H1 (cell line): ENCODE data around the gene NR0B2. TPM values are rescaled to one million over a fixed set of nuclear protein-coding genes. Genes with fewer than 3 reads are reported as not detected.

Experiments
- CTCF ChIA-PET: fragments of 300-600 bp; sonication (Branson Sonifier 250); formaldehyde crosslinking; loops from one replicate; lab custom pipeline; 2021; ENCODE audit not compliant: partially characterized antibody; lab: Charles Lee
- POLR2A ChIA-PET: fragments of 300-600 bp; sonication (Branson Sonifier 250); formaldehyde crosslinking; loops from one replicate; lab custom pipeline; 2021; ENCODE audit warnings: inconsistent platforms; ENCODE audit not compliant: partially characterized antibody; lab: Charles Lee
- DNase-seq, 2 experiments: peaks; one replicate each; pipeline versions ENCODE4 v3.0.0 to v3.0.0-alpha.2; 2010 to 2022; ENCODE audit warnings: low spot score in 2 of 2, low read depth in 1 of 2, mixed read lengths in 1 of 2
- FAIRE-seq: peaks from 2 replicates; lab custom pipeline; 2011; peaks lifted over from hg19 to GRCh38; lab: Jason Lieb, UNC
- H2AFZ ChIP-seq: 2 replicates; pipeline ENCODE4 v1.8.1; 2012; ENCODE audit warnings: low read length, inconsistent platforms
- H2AK5ac ChIP-seq: 2 replicates; pipeline ENCODE4 v1.6.1; 2013; ENCODE audit warnings: low read depth, low read length
- H2BK120ac ChIP-seq: replicated peaks from 2 replicates; pipeline ENCODE3; 2013; ENCODE audit warnings: low read depth, low read length, inconsistent platforms
- H2BK12ac ChIP-seq: 2 replicates; pipeline ENCODE4 v1.6.1; 2013; ENCODE audit warnings: low read depth, low read length
- H2BK15ac ChIP-seq: 2 replicates; pipeline ENCODE4 v1.6.1; 2013; ENCODE audit warnings: low read length
- H2BK20ac ChIP-seq: 2 replicates; pipeline ENCODE4 v1.6.1; 2013; ENCODE audit warnings: low read length
- H2BK5ac ChIP-seq: 2 replicates; pipeline ENCODE4 v1.6.1; 2013; ENCODE audit warnings: low read depth, low read length
- H3K14ac ChIP-seq: 2 replicates; pipeline ENCODE4 v1.6.1; 2013; ENCODE audit warnings: inconsistent platforms; ENCODE audit not compliant: insufficient read length
- H3K18ac ChIP-seq: 2 replicates; pipeline ENCODE4 v1.6.1; 2013; ENCODE audit warnings: low read length; ENCODE audit errors: extremely low read depth
- H3K23ac ChIP-seq: 2 replicates; pipeline ENCODE4 v1.6.1; 2013; ENCODE audit warnings: inconsistent platforms; ENCODE audit not compliant: insufficient read length
- H3K23me2 ChIP-seq: 2 replicates; pipeline ENCODE4 v1.6.1; 2013; ENCODE audit warnings: low read depth, low read length
- H3K27ac ChIP-seq: 2 replicates; pipeline ENCODE4 v1.6.1; 2011; ENCODE audit warnings: low read depth, low read length, inconsistent platforms
- H3K27me3 ChIP-seq, 4 experiments: replicated peaks in 1 of 4; 1 replicate in 1 of 4; 2 replicates in 3 of 4; pipeline versions ENCODE4 v1.6.1 to v1.8.1; 2011 to 2013; ENCODE audit warnings: low read length in 3 of 4, mild to moderate bottlenecking in 3 of 4, inconsistent platforms in 2 of 4, mixed read lengths in 2 of 4, moderate library complexity in 1 of 4; ENCODE audit not compliant: control insufficient read depth in 3 of 4, insufficient read depth in 3 of 4; ENCODE audit errors: extremely low read depth in 1 of 4
- H3K36me3 ChIP-seq, 4 experiments: 2 replicates each; pipeline versions ENCODE4 v1.6.1 to v1.8.1; 2011 to 2013; ENCODE audit warnings: mild to moderate bottlenecking in 4 of 4, low read length in 3 of 4, moderate library complexity in 2 of 4, control low read depth in 1 of 4, inconsistent platforms in 1 of 4; ENCODE audit not compliant: insufficient read depth in 4 of 4, control insufficient read depth in 2 of 4
- H3K4ac ChIP-seq: replicated peaks from 2 replicates; pipeline ENCODE3; 2013; ENCODE audit warnings: low read length, low read depth, mixed read lengths, inconsistent platforms; ENCODE audit not compliant: insufficient read length
- H3K4me1 ChIP-seq, 4 experiments: replicated peaks in 1 of 4; 1 replicate in 1 of 4; 2 replicates in 3 of 4; pipeline versions ENCODE4 v1.6.1 to v1.8.1; 2011 to 2013; ENCODE audit warnings: low read length in 3 of 4, inconsistent platforms in 2 of 4, mixed read lengths in 1 of 4; ENCODE audit not compliant: insufficient read depth in 4 of 4, control insufficient read depth in 3 of 4
- H3K4me2 ChIP-seq, 2 experiments: 2 replicates each; pipeline versions ENCODE4 v1.6.1 to v1.8.1; 2011 to 2013; ENCODE audit warnings: low read depth in 2 of 2, low read length in 2 of 2, control low read depth in 1 of 2, inconsistent platforms in 1 of 2, mild to moderate bottlenecking in 1 of 2; ENCODE audit not compliant: insufficient read depth in 1 of 2
- H3K4me3 ChIP-seq, 4 experiments: fragments of 200-600, 300-600 bp in 1 of 4; sonication (generic), shearing (Covaris generic), sonication (Bioruptor Twin) in 1 of 4; 2 replicates each; pipeline versions ENCODE4 v1.5.1 to v1.8.1; 2011 to 2016; ENCODE audit warnings: low read length in 4 of 4, low read depth in 3 of 4, control low read depth in 2 of 4, inconsistent platforms in 2 of 4, mild to moderate bottlenecking in 2 of 4, mixed read lengths in 1 of 4, moderate library complexity in 1 of 4; ENCODE audit not compliant: insufficient read depth in 2 of 4; ENCODE audit errors: extremely low read depth in 1 of 4
- H3K56ac ChIP-seq: replicated peaks from 2 replicates; pipeline ENCODE3; 2013; ENCODE audit warnings: low read depth, mild to moderate bottlenecking, mixed read lengths, low read length, inconsistent platforms; ENCODE audit not compliant: insufficient read length
- H3K79me1 ChIP-seq: 2 replicates; pipeline ENCODE4 v1.6.1; 2013; ENCODE audit warnings: low read depth, low read length, control low read depth
- H3K79me2 ChIP-seq, 2 experiments: 2 replicates each; pipeline versions ENCODE4 v1.6.1 to v1.8.1; 2012 to 2013; ENCODE audit warnings: low read length in 2 of 2, mild to moderate bottlenecking in 2 of 2, inconsistent platforms in 1 of 2; ENCODE audit not compliant: insufficient read depth in 2 of 2, control insufficient read depth in 1 of 2
- H3K9ac ChIP-seq, 4 experiments: replicated peaks in 1 of 4; 1 replicate in 1 of 4; 2 replicates in 3 of 4; pipeline versions ENCODE4 v1.6.1 to v1.8.1; 2011 to 2013; ENCODE audit warnings: low read depth in 3 of 4, low read length in 3 of 4, control low read depth in 2 of 4, mild to moderate bottlenecking in 2 of 4, moderate library complexity in 2 of 4, inconsistent platforms in 1 of 4; ENCODE audit errors: extremely low read depth in 1 of 4
- H3K9me3 ChIP-seq, 2 experiments: 2 replicates each; pipeline versions ENCODE4 v1.6.1 to v1.8.1; 2012 to 2013; ENCODE audit warnings: mild to moderate bottlenecking in 2 of 2, moderate library complexity in 2 of 2, control low read depth in 1 of 2, inconsistent platforms in 1 of 2, low read depth in 1 of 2, low read length in 1 of 2, mixed read lengths in 1 of 2; ENCODE audit not compliant: insufficient read depth in 2 of 2
- H4K20me1 ChIP-seq, 2 experiments: replicated peaks in 1 of 2; 2 replicates each; pipeline versions ENCODE3 to v1.8.1; 2011 to 2013; ENCODE audit warnings: inconsistent platforms in 2 of 2, low read length in 2 of 2, mild to moderate bottlenecking in 1 of 2; ENCODE audit not compliant: insufficient read depth in 2 of 2, control insufficient read depth in 1 of 2
- H4K5ac ChIP-seq: 2 replicates; pipeline ENCODE4 v1.6.1; 2013; ENCODE audit warnings: low read length, low read depth, mixed read lengths, inconsistent platforms; ENCODE audit not compliant: insufficient read length
- H4K8ac ChIP-seq: 2 replicates; pipeline ENCODE4 v1.8.0; 2013; ENCODE audit warnings: mild to moderate bottlenecking, moderate library complexity, low read length, inconsistent platforms; ENCODE audit not compliant: insufficient read depth; ENCODE audit errors: extremely low read depth
- H4K91ac ChIP-seq: replicated peaks from 2 replicates; pipeline ENCODE3; 2013; ENCODE audit warnings: low read length, mixed read lengths, inconsistent platforms; ENCODE audit not compliant: insufficient read length
- CHD1 ChIP-seq: IDR thresholded peaks from 2 replicates; pipeline ENCODE4 v1.6.1; 2012; ENCODE audit warnings: low read depth, low read length, improper control_type of control experiment
- KDM5A ChIP-seq: fragments of 200-600 bp; IDR thresholded peaks from 2 replicates; pipeline ENCODE4 v1.7.1; 2012; ENCODE audit warnings: mild to moderate bottlenecking, low read length, inconsistent platforms, mixed read lengths
- SIN3A ChIP-seq, 2 experiments: IDR thresholded peaks in 1 of 2; conservative IDR thresholded peaks in 1 of 2; 2 replicates each; pipeline ENCODE4 v1.6.1; 2011 to 2012; ENCODE audit warnings: low read length in 2 of 2, improper control_type of control experiment in 1 of 2, low read depth in 1 of 2, mild to moderate bottlenecking in 1 of 2
- SIX5 ChIP-seq: IDR thresholded peaks from 2 replicates; pipeline ENCODE4 v1.6.1; 2011; ENCODE audit warnings: mild to moderate bottlenecking, low read depth, low read length
- SP2 ChIP-seq: IDR thresholded peaks from 2 replicates; pipeline ENCODE4 v1.6.1; 2012; ENCODE audit warnings: mild to moderate bottlenecking, low read length, inconsistent platforms
- SUZ12 ChIP-seq: fragments of 200-600 bp; sonication (generic); IDR thresholded peaks from 2 replicates; pipeline ENCODE4 v1.6.1; 2012; ENCODE audit warnings: mild to moderate bottlenecking, inconsistent platforms, low read length, moderate library complexity, mixed read lengths
- WGBS, 2 experiments: shearing (Covaris generic) in 1 of 2; methylation state at CpG; one replicate each; pipeline versions ENCODE4 v1.1.6 to v1.1.7; 2013 to 2015; ENCODE audit warnings: low lambda C conversion rate in 2 of 2, mixed read lengths in 2 of 2, inconsistent platforms in 1 of 2, low coverage in 1 of 2, missing lambda C conversion rate in 1 of 2; ENCODE audit not compliant: insufficient replicate concordance in 2 of 2, insufficient coverage in 1 of 2, insufficient read length in 1 of 2; ENCODE audit errors: extremely low coverage in 1 of 2, missing lambda C conversion rate in 1 of 2; 5-methylcytosine and 5-hydroxymethylcytosine counted together
- polyA plus RNA-seq, 7 experiments: library from polyadenylated mRNA; depleted of rRNA in 3 of 7; stranded (reverse) in 5 of 7; unstranded in 2 of 7; fragments of >200 nt in 5 of 7; fragments of 200-250 nt in 2 of 7; gene quantifications; 1 replicate in 5 of 7; 2 replicates in 1 of 7; 4 replicates in 1 of 7; pipeline versions ENCODE4 v1.2.1 to v1.2.3, GENCODE V29; 2011 to 2013; ENCODE audit warnings: missing spikeins in 2 of 7, mixed read lengths in 2 of 7
- total RNA-seq: library from RNA; stranded (reverse); fragmentation: NEBNext Ultra II Directional; extraction: Animal tissue kit (Norgen Biotek cat#: 25700); gene quantifications from 2 replicates; pipeline ENCODE4 v1.2.1, GENCODE V29; 2021

The NR0B2 gene
- total and polyA plus RNA-seq, 2 of the 8 experiments (the other 6 are each of a cell fraction or from before 2014, with no cell fraction given), result not detected

DNA sequence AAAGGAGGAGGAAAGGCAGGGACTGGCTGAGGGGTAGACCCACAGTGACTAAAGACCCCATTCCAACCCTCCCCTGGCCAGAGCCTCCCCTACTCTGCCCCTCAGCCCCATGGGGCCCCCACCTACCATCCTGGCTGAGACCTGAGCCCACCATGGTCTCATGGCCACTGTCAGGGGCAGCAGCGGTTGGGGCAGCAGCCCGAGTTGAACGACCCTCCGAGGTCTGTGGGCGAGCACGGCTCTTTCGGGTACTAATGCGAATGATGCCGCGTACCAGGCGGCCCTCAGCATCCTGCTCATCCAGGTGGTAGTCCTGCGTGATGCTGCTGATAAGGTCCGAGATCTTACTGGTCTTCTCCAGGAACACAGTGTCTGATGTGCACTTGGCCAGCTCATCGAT is 37.4 kb upstream of the NR0B2 start:
- no peak overlapping the region for H2BK5ac ChIP-seq
- H2BK120ac ChIP-seq, result no peak overlapping the region
- FAIRE-seq, result no peak
- H3K23me2 ChIP-seq, result no peaks in the 10 kb centered on the region
- peaks cover 2 to 4% of the 10 kb centered on the region in 2 experiments for H4K20me1 ChIP-seq
- H3K27me3 ChIP-seq, result no peaks in the 10 kb centered on the region
- H3K27ac ChIP-seq, result no peak overlapping the region
- H3K14ac ChIP-seq, result no peak overlapping the region
- ChIA-PET POLR2A (interaction anchor here (0.6 to 5.3 kb wide), 8 partner anchors 9 to 54 kb away, joined by 3 to 26 read pairs (median 5); partner anchors contain the start of gene KDF1), CTCF (interaction anchor here (0.8 to 1.5 kb wide), 3 partner anchors 9 to 27 kb away, joined by 3 to 4 read pairs (median 3); no protein-coding TSS in a partner anchor)
- H2AK5ac ChIP-seq, result no peak overlapping the region
- WGBS, 2 experiments, result 92% methylated on average over 14 of the region's 14 CpGs; no CpG with 5 or more reads in 1 of the 2 experiments
- peaks cover 0 to 20% (median 2%) of the 10 kb centered on the region in 4 experiments; a peak in 4 of 8 replicates for H3K36me3 ChIP-seq
- H4K5ac ChIP-seq, result no peak overlapping the region
- H3K9ac ChIP-seq, result no peak overlapping the region
- no peaks in the 10 kb centered on the region for H3K79me1 ChIP-seq
- H3K4me1 ChIP-seq, result no peaks in the 10 kb centered on the region
- no peak for TF ChIP-seq SP2
- TF ChIP-seq SIX5, result no peak
- TF ChIP-seq CHD1, result no peak
- TF ChIP-seq KDM5A, result no peak
- TF ChIP-seq SUZ12, result no peak
- TF ChIP-seq SIN3A (conservative IDR thresholded peaks at IDR 0.05 in 1 of 2, IDR thresholded peaks at IDR 0.05 in 1 of 2; ENCODE audit: low read depth in 1 of 2, low read length in 2 of 2), result no peak
- no peak overlapping the region for H3K4me2 ChIP-seq
- H3K18ac ChIP-seq, result no peak overlapping the region
- H3K9me3 ChIP-seq, result no peaks in the 10 kb centered on the region
- no peak overlapping the region for H3K4ac ChIP-seq
- no peaks in the 10 kb centered on the region for H3K79me2 ChIP-seq
- H4K91ac ChIP-seq, result no peak overlapping the region
- no peak overlapping the region for H2BK12ac ChIP-seq
- no peak overlapping the region for H3K4me3 ChIP-seq
- H2AFZ ChIP-seq, result no peak overlapping the region
- H3K23ac ChIP-seq, result no peak overlapping the region
- H2BK15ac ChIP-seq, result no peak overlapping the region
- no peak for DNase-seq
- no peak overlapping the region for H4K8ac ChIP-seq
- H2BK20ac ChIP-seq, result no peak overlapping the region
- no peak overlapping the region for H3K56ac ChIP-seq
